Suprapubic skin (tissue), 4 donors: ENCODE data around the gene FUBP1. TPM values are rescaled to one million over a fixed set of nuclear protein-coding genes. Genes with fewer than 3 reads are reported as not detected.

ENCODE experiments used
- DNase-seq, 2 donors: peaks; one replicate each; pipeline ENCODE4 v3.0.0-alpha.2; 2019; ENCODE audit warnings: low spot score in 2 of 2
- H3K27ac ChIP-seq: fragments of 200-600 bp; sonication (generic); one replicate; pipeline ENCODE4 v1.5.1; 2019
- H3K27me3 ChIP-seq: fragments of 200-600 bp; sonication (generic); one replicate; pipeline ENCODE4 v1.5.1; 2019
- H3K36me3 ChIP-seq: fragments of 200-600 bp; sonication (generic); one replicate; pipeline ENCODE4 v1.5.1; 2019
- H3K4me1 ChIP-seq: fragments of 200-600 bp; sonication (generic); one replicate; pipeline ENCODE4 v1.5.1; 2019
- H3K4me3 ChIP-seq: fragments of 200-600 bp; sonication (generic); one replicate; pipeline ENCODE4 v1.5.1; 2019; ENCODE audit warnings: mild to moderate bottlenecking
- H3K9me3 ChIP-seq: fragments of 200-600 bp; sonication (generic); one replicate; pipeline ENCODE4 v1.5.1; 2019
- EP300 ChIP-seq: sonication (generic); formaldehyde crosslinking; IDR thresholded peaks from one replicate; pipeline ENCODE4 v1.6.1; 2017; ENCODE audit warnings: antibody characterized with exemption
- POLR2A ChIP-seq, 2 donors: fragments of 450-650 bp; IDR thresholded peaks; one replicate each; pipeline ENCODE4 v1.6.1; 2017; ENCODE audit warnings: antibody characterized with exemption in 2 of 2, mild to moderate bottlenecking in 2 of 2, moderate library complexity in 2 of 2
- POLR2AphosphoS5 ChIP-seq, 3 donors: sonication (generic); formaldehyde crosslinking; IDR thresholded peaks; one replicate each; pipeline ENCODE4 v1.6.1; 2017; ENCODE audit warnings: antibody characterized with exemption in 3 of 3
- WGBS: methylation state at CpG from one replicate; pipeline ENCODE4 v1.1.5; 2018; 5-methylcytosine and 5-hydroxymethylcytosine counted together
- total RNA-seq, 4 donors: library from RNA; depleted of rRNA; stranded (reverse); fragments of >200 nt; gene quantifications; one replicate each; pipeline ENCODE4 v1.1.0, GENCODE V29; 2016
- TF ChIP-seq, protein P1 (sequence below), 2 donors: fragments of 200-600 bp in 1 of 2; fragments of 450-650 bp in 1 of 2; sonication (generic) in 1 of 2; IDR thresholded peaks; one replicate each; pipeline ENCODE4 v1.5.1; 2016 to 2019; ENCODE audit warnings: antibody characterized with exemption in 2 of 2, mild to moderate bottlenecking in 1 of 2, moderate library complexity in 1 of 2

Gene FUBP1
- total RNA-seq, 4 donors from 2014 or later: 57.9 to 178 (median 68.5) TPM

DNA sequence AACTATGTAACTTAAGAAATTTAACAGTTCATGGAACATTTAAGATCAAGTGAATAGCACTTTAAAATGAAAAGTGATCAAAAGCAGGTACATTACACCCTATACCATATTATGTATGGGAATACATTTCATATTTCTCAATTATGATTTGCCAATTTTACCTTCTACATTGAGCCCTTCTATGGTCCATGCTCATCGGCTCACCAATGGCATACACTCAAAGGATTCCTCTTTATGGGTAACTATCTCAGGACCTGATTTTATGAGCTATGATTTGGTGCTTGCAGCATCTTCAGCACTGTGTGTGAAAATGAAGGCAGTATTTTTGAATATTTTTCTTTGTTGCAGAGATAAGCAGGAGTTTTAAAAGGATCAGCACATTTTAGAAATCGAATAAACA, 33.5 kb downstream of the FUBP1 start:
- peaks cover 4% of the 10 kb centered on the region for H3K4me1 ChIP-seq
- no peaks in the 10 kb centered on the region for H3K9me3 ChIP-seq
- H3K4me3 ChIP-seq: no peak overlapping the region
- no peak overlapping the region for H3K27ac ChIP-seq
- TF ChIP-seq EP300 (no peak), POLR2A (IDR thresholded peaks at IDR 0.05) (no peak), POLR2AphosphoS5 (IDR thresholded peaks at IDR 0.05) (no peak)
- TF ChIP-seq, protein P1, sequence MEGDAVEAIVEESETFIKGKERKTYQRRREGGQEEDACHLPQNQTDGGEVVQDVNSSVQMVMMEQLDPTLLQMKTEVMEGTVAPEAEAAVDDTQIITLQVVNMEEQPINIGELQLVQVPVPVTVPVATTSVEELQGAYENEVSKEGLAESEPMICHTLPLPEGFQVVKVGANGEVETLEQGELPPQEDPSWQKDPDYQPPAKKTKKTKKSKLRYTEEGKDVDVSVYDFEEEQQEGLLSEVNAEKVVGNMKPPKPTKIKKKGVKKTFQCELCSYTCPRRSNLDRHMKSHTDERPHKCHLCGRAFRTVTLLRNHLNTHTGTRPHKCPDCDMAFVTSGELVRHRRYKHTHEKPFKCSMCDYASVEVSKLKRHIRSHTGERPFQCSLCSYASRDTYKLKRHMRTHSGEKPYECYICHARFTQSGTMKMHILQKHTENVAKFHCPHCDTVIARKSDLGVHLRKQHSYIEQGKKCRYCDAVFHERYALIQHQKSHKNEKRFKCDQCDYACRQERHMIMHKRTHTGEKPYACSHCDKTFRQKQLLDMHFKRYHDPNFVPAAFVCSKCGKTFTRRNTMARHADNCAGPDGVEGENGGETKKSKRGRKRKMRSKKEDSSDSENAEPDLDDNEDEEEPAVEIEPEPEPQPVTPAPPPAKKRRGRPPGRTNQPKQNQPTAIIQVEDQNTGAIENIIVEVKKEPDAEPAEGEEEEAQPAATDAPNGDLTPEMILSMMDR (IDR thresholded peaks at IDR 0.05): no peak
- WGBS: 96% methylated on average over 2 of the region's 2 CpGs
- no peaks in the 10 kb centered on the region for H3K27me3 ChIP-seq
- no peak for DNase-seq
- peaks cover 65% of the 10 kb centered on the region for H3K36me3 ChIP-seq

DNA sequence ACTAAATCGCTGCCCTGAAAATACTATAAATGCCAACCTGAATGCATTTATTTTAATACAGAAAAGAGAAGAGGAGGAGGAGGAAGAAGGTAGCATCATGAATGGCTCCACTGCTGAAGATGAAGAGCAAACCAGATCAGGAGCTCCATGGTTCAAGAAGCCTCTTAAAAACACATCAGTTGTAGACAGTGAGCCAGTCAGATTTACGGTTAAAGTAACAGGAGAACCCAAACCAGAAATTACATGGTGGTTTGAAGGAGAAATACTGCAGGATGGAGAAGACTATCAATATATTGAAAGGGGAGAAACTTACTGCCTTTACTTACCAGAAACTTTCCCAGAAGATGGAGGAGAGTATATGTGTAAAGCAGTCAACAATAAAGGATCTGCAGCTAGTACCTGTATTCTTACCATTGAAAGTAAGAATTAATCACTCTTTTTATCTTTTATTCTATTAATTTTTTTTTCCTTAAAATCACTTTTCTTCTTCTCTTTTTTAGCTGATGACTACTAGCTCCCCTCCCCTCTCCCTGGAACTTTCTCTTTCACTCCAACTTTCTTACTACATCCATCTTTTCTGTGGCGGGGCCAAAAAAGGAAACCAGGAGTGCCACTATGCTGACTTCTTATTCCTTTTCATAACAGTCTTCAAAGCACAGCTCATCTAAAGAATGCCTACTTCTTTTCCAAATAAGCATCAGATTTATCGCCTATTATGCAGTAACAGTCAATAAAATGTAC, 36.3 kb downstream of the FUBP1 start:
- 97% methylated on average over 4 of the region's 4 CpGs for WGBS
- TF ChIP-seq POLR2AphosphoS5 (IDR thresholded peaks at IDR 0.05) (no peak), EP300 (no peak), POLR2A (IDR thresholded peaks at IDR 0.05) (no peak)
- TF ChIP-seq, protein P1 (IDR thresholded peaks at IDR 0.05): no peak

DNA sequence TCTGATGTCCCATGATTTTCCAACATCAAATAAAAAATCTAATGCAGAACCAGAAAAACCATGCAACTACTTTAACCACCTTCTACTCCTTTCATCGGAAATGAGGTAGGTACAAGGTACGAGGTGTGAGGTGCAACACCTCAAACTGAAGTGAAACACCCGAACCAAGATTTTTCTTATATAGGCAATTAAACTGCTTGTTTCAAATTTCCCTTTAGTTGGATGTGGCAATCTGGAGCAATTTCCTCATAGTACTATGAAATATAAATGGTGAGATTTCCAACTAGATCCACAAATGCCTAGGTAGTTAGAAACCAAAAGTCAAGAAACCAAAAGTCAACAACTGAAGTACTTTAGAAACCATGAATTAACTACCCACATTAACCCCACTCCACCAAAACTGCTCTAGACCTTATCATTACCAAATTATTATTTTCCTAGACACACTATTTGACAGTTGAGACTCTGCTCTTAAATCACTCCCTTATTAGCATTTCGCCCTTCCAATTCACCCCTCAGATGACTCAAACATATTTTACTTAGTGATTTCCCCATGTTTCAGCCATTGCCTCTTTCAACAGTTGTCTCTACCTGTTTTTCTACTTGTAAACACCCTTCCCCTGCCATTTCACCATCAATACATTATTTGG, 37.8 kb downstream of the FUBP1 start:
- Histone ChIP-seq H3K4me1 (no peaks in the 10 kb centered on the region), H3K4me3 (no peak overlapping the region), H3K27ac (no peak overlapping the region), H3K9me3 (no peaks in the 10 kb centered on the region), H3K27me3 (no peaks in the 10 kb centered on the region), H3K36me3 (peaks cover 33% of the 10 kb centered on the region)
- DNase-seq: no peak
- WGBS: 95% methylated on average over 4 of the region's 4 CpGs
- TF ChIP-seq, protein P1 (IDR thresholded peaks at IDR 0.05): no peak
- TF ChIP-seq EP300 (no peak), POLR2A (IDR thresholded peaks at IDR 0.05) (no peak), POLR2AphosphoS5 (IDR thresholded peaks at IDR 0.05) (no peak)

More for the DNA sequence above, 36.3 kb downstream of the FUBP1 start:
- no peak overlapping the region for H3K4me3 ChIP-seq
- H3K27ac ChIP-seq: no peak overlapping the region
- H3K36me3 ChIP-seq: peaks cover 48% of the 10 kb centered on the region
- no peaks in the 10 kb centered on the region for H3K4me1 ChIP-seq
- DNase-seq: no peak
- H3K9me3 ChIP-seq: no peaks in the 10 kb centered on the region
- H3K27me3 ChIP-seq: no peaks in the 10 kb centered on the region

DNA sequence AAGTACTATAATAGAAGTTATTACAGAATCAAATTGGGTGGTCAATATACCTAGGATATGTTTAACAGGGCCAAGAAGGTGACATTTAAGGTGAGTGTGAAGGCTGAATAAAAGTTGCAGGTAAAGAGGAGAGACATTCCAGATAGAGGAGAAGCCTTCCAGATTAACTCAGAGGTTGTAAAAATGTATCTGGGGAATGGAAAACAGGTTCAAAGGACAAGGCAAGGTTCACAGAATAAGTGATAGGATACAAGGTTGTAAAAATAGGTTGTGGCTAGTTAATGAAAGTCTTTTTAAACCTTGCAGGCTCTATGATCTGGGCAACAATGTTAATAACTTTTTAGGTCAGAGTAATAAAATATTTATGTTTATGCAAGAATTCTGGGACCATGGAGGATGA, 40.2 kb downstream of the FUBP1 start:
- H3K4me1 ChIP-seq: no peaks in the 10 kb centered on the region
- H3K27me3 ChIP-seq: no peaks in the 10 kb centered on the region
- H3K9me3 ChIP-seq: no peaks in the 10 kb centered on the region
- H3K36me3 ChIP-seq: peaks cover 13% of the 10 kb centered on the region
- DNase-seq: no peak
- no peak overlapping the region for H3K27ac ChIP-seq
- no peak for TF ChIP-seq EP300
- no peak for TF ChIP-seq POLR2AphosphoS5 (IDR thresholded peaks at IDR 0.05)
- no peak for TF ChIP-seq POLR2A (IDR thresholded peaks at IDR 0.05)
- TF ChIP-seq, protein P1 (IDR thresholded peaks at IDR 0.05): no peak
- no peak overlapping the region for H3K4me3 ChIP-seq

DNA sequence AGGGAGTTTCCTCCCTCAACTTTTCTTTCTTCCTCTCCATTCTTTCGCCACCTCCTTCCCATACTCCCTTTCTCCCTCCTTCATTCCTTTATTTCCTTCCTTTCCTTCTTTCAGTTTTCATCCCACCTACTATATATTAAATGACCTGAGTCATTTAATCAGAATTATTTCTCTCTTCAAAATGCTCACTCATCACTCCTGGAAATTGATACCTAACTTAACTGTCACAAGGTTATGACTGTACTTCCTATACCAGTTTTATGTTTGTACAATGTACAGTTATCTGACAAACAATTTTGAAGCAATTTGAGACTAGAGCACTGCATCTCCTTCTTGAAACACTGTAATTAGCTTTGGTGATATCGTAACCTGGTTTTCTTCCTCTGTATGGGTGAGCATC, 49.1 kb downstream of the FUBP1 start:
- no peaks in the 10 kb centered on the region for H3K9me3 ChIP-seq
- no peak for DNase-seq
- no peaks in the 10 kb centered on the region for H3K36me3 ChIP-seq
- WGBS: 94% methylated on average over 2 of the region's 2 CpGs
- no peak overlapping the region for H3K27ac ChIP-seq
- H3K27me3 ChIP-seq: no peaks in the 10 kb centered on the region
- TF ChIP-seq POLR2AphosphoS5 (IDR thresholded peaks at IDR 0.05) (no peak), EP300 (no peak), POLR2A (IDR thresholded peaks at IDR 0.05) (no peak)
- TF ChIP-seq, protein P1 (IDR thresholded peaks at IDR 0.05): no peak
- no peaks in the 10 kb centered on the region for H3K4me1 ChIP-seq
- H3K4me3 ChIP-seq: no peak overlapping the region
